ENCODE measurements around the gene TBX21.

GRCh38 chr17:47733674-47734410 lies 806 bp downstream of the TBX21 start:
- TF ChIP-seq ZBTB21 (tag by site-specific recombination; IDR thresholded peaks at IDR 0.05) (no peak), CTCF (tag by site-specific recombination; IDR thresholded peaks at IDR 0.05) (no peak), ZNF174 (tag by site-specific recombination; IDR thresholded peaks at IDR 0.05) (no peak), ZNF423 (tag by site-specific recombination; IDR thresholded peaks at IDR 0.05) (no peak), ZNF274 (IDR thresholded peaks at IDR 0.05; ENCODE audit: low read length) (no peak), ZNF274 (tag by site-specific recombination; IDR thresholded peaks at IDR 0.05; ENCODE audit: borderline replicate concordance) (no peak), ZFP41 (tag by site-specific recombination; IDR thresholded peaks at IDR 0.05; ENCODE audit: borderline replicate concordance) (no peak)

All from HEK293 (cell line).